ENCODE measurements around the gene BRCC3. TPM values are rescaled to one million over a fixed set of nuclear protein-coding genes. Genes with fewer than 3 reads are reported as not detected.

Gene BRCC3
- total RNA-seq, 1 experiment from 2014 or later = 37.4 TPM

DNA sequence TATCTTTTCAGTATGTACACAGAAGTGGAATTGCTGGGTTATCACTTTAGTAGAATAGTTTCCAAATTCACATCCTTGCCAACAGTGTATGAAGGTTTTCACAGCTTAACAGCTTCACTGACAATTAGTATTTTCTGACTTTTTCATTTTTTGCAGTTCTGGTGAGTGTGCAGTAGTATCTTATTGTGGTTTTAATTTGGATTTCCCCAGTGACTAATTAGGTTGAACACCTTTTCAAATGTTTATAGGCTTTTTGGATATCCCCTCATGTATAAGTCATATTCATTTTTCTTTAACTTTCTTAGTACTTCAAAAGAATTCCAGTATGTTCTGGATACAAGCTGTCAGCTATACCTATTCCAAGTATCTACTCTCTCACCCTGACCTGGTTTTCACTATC is 37.1 kb downstream of the BRCC3 start:
- ATAC-seq (no peak), DNase-seq (ENCODE audit: low read depth, low spot score) (no peak)
- Histone ChIP-seq H3K4me3 (ENCODE audit: low read depth in 2 of 2, low read length in 2 of 2) (no peak overlapping the region), H3K27me3 (ENCODE audit: control insufficient read depth, insufficient read depth, low read length) (no peaks in the 10 kb centered on the region), H3K36me3 (ENCODE audit: control insufficient read depth, insufficient read depth, low read length) (peaks cover 4% of the 10 kb centered on the region; the same call in 1 of the 2 replicates), H3K9me3 (ENCODE audit: control insufficient read depth, insufficient read depth, low read depth, low read length) (no peaks in the 10 kb centered on the region), H3K4me1 (ENCODE audit: control insufficient read depth, insufficient read depth, low read length) (no peaks in the 10 kb centered on the region), H3K27ac (ENCODE audit: low read length) (no peak overlapping the region)
- in situ Hi-C loops (cut with HindIII; ENCODE audit: low pct_unique_long_range_greater_than_20kb, low sequenced_read_pairs) (no loop called here), intact Hi-C loops (cut with micrococcal nuclease; ENCODE audit: unreplicated experiment) (no loop called here)
- TF ChIP-seq POLR2AphosphoS5 (IDR thresholded peaks at IDR 0.05; ENCODE audit: low read depth, low read length) = no peak
- TF ChIP-seq, protein P1, sequence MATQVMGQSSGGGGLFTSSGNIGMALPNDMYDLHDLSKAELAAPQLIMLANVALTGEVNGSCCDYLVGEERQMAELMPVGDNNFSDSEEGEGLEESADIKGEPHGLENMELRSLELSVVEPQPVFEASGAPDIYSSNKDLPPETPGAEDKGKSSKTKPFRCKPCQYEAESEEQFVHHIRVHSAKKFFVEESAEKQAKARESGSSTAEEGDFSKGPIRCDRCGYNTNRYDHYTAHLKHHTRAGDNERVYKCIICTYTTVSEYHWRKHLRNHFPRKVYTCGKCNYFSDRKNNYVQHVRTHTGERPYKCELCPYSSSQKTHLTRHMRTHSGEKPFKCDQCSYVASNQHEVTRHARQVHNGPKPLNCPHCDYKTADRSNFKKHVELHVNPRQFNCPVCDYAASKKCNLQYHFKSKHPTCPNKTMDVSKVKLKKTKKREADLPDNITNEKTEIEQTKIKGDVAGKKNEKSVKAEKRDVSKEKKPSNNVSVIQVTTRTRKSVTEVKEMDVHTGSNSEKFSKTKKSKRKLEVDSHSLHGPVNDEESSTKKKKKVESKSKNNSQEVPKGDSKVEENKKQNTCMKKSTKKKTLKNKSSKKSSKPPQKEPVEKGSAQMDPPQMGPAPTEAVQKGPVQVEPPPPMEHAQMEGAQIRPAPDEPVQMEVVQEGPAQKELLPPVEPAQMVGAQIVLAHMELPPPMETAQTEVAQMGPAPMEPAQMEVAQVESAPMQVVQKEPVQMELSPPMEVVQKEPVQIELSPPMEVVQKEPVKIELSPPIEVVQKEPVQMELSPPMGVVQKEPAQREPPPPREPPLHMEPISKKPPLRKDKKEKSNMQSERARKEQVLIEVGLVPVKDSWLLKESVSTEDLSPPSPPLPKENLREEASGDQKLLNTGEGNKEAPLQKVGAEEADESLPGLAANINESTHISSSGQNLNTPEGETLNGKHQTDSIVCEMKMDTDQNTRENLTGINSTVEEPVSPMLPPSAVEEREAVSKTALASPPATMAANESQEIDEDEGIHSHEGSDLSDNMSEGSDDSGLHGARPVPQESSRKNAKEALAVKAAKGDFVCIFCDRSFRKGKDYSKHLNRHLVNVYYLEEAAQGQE (IDR thresholded peaks at IDR 0.05; ENCODE audit: insufficient read depth in 1 of 2, low read depth in 2 of 2, low read length in 1 of 2) = no peak
- TF ChIP-seq, protein P2, sequence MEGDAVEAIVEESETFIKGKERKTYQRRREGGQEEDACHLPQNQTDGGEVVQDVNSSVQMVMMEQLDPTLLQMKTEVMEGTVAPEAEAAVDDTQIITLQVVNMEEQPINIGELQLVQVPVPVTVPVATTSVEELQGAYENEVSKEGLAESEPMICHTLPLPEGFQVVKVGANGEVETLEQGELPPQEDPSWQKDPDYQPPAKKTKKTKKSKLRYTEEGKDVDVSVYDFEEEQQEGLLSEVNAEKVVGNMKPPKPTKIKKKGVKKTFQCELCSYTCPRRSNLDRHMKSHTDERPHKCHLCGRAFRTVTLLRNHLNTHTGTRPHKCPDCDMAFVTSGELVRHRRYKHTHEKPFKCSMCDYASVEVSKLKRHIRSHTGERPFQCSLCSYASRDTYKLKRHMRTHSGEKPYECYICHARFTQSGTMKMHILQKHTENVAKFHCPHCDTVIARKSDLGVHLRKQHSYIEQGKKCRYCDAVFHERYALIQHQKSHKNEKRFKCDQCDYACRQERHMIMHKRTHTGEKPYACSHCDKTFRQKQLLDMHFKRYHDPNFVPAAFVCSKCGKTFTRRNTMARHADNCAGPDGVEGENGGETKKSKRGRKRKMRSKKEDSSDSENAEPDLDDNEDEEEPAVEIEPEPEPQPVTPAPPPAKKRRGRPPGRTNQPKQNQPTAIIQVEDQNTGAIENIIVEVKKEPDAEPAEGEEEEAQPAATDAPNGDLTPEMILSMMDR (IDR thresholded peaks at IDR 0.05) = no peak
- TF ChIP-seq TCF7L2 (IDR thresholded peaks at IDR 0.05; ENCODE audit: low read depth, low read length) = no peak
- TF ChIP-seq SIN3A (IDR thresholded peaks at IDR 0.05; ENCODE audit: borderline replicate concordance, insufficient read depth, low read depth, low read length) = no peak
- CTCF ChIA-PET = no interaction called here
- no TSS peak for BruUV-seq (replicated peaks)
- POLR2A ChIA-PET = no interaction called here

DNA sequence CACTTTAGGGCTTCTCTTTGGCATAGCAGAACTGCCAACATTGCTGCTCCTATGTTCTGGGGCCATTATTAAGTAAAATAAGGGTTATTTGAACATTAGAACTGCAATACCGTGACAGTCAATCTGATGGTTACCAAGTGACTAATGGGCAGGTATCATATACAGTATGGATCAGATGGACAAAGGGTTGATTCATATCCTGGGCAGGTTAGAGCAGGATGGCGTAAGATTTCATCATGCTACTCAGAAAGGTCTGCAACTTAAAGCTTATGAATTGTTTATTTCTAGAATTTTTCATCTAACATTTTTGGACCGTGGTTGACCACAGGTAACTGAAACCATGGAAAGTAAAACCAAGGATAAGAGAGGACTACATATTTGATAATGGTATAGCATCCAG is 40.9 kb downstream of the BRCC3 start:
- Histone ChIP-seq H3K36me3 (ENCODE audit: control insufficient read depth, insufficient read depth, low read length) (no peaks in the 10 kb centered on the region; the same call in 1 of the 2 replicates), H3K4me3 (ENCODE audit: low read depth in 2 of 2, low read length in 2 of 2) (no peak overlapping the region), H3K27me3 (ENCODE audit: control insufficient read depth, insufficient read depth, low read length) (no peaks in the 10 kb centered on the region), H3K27ac (ENCODE audit: low read length) (no peak overlapping the region), H3K4me1 (ENCODE audit: control insufficient read depth, insufficient read depth, low read length) (no peaks in the 10 kb centered on the region), H3K9me3 (ENCODE audit: control insufficient read depth, insufficient read depth, low read depth, low read length) (no peaks in the 10 kb centered on the region)
- no peak for ATAC-seq
- CTCF ChIA-PET = no interaction called here
- in situ Hi-C loops (cut with HindIII; ENCODE audit: low pct_unique_long_range_greater_than_20kb, low sequenced_read_pairs) = no loop called here
- intact Hi-C loops (cut with micrococcal nuclease; ENCODE audit: unreplicated experiment) = no loop called here
- no TSS peak for BruUV-seq (replicated peaks)
- no peak for DNase-seq (ENCODE audit: low read depth, low spot score)
- POLR2A ChIA-PET = no interaction called here
- TF ChIP-seq, protein P2 (IDR thresholded peaks at IDR 0.05) = no peak
- TF ChIP-seq TCF7L2 (IDR thresholded peaks at IDR 0.05; ENCODE audit: low read depth, low read length) (no peak), SIN3A (IDR thresholded peaks at IDR 0.05; ENCODE audit: borderline replicate concordance, insufficient read depth, low read depth, low read length) (no peak), POLR2AphosphoS5 (IDR thresholded peaks at IDR 0.05; ENCODE audit: low read depth, low read length) (no peak)
- TF ChIP-seq, protein P1 (IDR thresholded peaks at IDR 0.05; ENCODE audit: insufficient read depth in 1 of 2, low read depth in 2 of 2, low read length in 1 of 2) = no peak
